Measurements from ENCODE around the gene GLRA3.

Gene GLRA3

GRCh38 chr4:174871407-174871806, 42.4 kb upstream of the GLRA3 start:
- no peak for ATAC-seq
- TF ChIP-seq CSDC2 (CRISPR knock-in tag; IDR thresholded peaks at IDR 0.05) (no peak), SNAI2 (CRISPR knock-in tag; IDR thresholded peaks at IDR 0.05) (no peak)

- no peak for ATAC-seq
- TF ChIP-seq SNAI2 (CRISPR knock-in tag; IDR thresholded peaks at IDR 0.05): no peak
Observed at GRCh38 chr4:174870311-174870710, 41.3 kb upstream of the GLRA3 start.

DNA sequence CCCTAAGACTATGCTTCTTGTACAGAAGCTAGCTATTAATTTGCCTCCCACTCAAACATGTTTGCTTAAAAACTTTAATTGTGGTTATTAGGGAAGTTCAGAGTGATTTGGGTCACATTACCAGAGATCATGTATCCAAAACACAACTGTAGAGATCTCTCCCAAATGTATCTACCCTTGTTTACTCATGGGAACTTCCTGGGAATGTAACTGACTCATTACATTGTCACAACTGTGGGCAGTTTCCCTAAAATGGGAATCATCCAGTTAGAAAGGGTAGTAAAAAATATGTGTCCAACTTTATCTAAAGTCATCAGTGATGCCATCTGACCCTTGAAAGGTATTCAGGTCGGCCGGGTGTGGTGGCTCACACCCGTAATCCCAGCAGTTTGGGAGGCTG, 40.3 kb upstream of the GLRA3 start:
- no peak for TF ChIP-seq TCF4 (CRISPR knock-in tag; IDR thresholded peaks at IDR 0.05; ENCODE audit: borderline replicate concordance)
- TF ChIP-seq, protein P1, sequence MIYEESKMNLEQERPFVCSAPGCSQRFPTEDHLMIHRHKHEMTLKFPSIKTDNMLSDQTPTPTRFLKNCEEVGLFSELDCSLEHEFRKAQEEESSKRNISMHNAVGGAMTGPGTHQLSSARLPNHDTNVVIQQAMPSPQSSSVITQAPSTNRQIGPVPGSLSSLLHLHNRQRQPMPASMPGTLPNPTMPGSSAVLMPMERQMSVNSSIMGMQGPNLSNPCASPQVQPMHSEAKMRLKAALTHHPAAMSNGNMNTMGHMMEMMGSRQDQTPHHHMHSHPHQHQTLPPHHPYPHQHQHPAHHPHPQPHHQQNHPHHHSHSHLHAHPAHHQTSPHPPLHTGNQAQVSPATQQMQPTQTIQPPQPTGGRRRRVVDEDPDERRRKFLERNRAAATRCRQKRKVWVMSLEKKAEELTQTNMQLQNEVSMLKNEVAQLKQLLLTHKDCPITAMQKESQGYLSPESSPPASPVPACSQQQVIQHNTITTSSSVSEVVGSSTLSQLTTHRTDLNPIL (CRISPR knock-in tag; IDR thresholded peaks at IDR 0.05; ENCODE audit: low read depth): no peak
- ATAC-seq: no peak

GRCh38 chr4:174867903-174868302, 38.9 kb upstream of the GLRA3 start:
- no peak for ATAC-seq
- TF ChIP-seq ARNTL (CRISPR knock-in tag; IDR thresholded peaks at IDR 0.05; ENCODE audit: borderline replicate concordance, low read depth) (no peak), RARB (CRISPR knock-in tag; IDR thresholded peaks at IDR 0.05) (no peak)

DNA sequence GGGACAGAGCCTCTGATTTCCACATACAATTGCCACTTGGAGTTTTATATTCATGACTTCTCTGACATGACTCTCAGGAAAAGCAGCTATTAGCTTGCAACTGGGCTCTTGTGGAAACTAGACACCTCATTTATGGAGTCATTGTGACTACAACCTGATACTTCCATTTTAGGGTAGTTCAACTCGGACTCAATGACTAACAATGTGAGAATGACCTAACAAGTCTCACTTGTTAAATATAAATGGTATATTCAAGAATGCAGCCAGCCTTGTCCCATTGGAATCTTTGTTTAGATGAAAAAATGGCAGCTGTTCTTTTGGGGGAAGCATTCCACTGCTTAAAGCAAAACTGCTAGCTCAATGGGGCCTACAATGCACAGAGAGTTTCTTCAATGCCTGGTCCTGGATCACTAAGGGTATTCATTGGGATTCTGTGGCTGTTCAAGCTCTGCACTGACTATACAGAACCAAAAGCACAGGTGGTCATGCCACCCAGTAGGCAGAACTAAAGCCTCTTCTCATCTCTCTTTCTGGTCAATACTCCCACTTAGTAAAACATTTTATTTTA, 36.5 kb upstream of the GLRA3 start:
- no peak for TF ChIP-seq ZNF8 (CRISPR knock-in tag; IDR thresholded peaks at IDR 0.05)
- no peak for TF ChIP-seq SNAI2 (CRISPR knock-in tag; IDR thresholded peaks at IDR 0.05)
- TF ChIP-seq OSR1 (CRISPR knock-in tag; IDR thresholded peaks at IDR 0.05): no peak
- TF ChIP-seq ZC3H10 (CRISPR knock-in tag; IDR thresholded peaks at IDR 0.05): no peak
- ATAC-seq: no peak

- ATAC-seq: no peak
- TF ChIP-seq, protein P1 (CRISPR knock-in tag; IDR thresholded peaks at IDR 0.05; ENCODE audit: low read depth): no peak
- TF ChIP-seq ARNTL (CRISPR knock-in tag; IDR thresholded peaks at IDR 0.05; ENCODE audit: borderline replicate concordance, low read depth): no peak
- TF ChIP-seq ISL1 (CRISPR knock-in tag; IDR thresholded peaks at IDR 0.05): no peak
- no peak for TF ChIP-seq ZNF70 (CRISPR knock-in tag; IDR thresholded peaks at IDR 0.05)
- TF ChIP-seq GLIS3 (CRISPR knock-in tag; IDR thresholded peaks at IDR 0.05): no peak
- TF ChIP-seq, protein P2, sequence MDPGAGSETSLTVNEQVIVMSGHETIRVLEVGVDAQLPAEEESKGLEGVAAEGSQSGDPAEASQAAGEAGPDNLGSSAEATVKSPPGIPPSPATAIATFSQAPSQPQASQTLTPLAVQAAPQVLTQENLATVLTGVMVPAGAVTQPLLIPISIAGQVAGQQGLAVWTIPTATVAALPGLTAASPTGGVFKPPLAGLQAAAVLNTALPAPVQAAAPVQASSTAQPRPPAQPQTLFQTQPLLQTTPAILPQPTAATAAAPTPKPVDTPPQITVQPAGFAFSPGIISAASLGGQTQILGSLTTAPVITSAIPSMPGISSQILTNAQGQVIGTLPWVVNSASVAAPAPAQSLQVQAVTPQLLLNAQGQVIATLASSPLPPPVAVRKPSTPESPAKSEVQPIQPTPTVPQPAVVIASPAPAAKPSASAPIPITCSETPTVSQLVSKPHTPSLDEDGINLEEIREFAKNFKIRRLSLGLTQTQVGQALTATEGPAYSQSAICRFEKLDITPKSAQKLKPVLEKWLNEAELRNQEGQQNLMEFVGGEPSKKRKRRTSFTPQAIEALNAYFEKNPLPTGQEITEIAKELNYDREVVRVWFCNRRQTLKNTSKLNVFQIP (CRISPR knock-in tag; IDR thresholded peaks at IDR 0.05; ENCODE audit: borderline replicate concordance, low read depth): no peak
- no peak for TF ChIP-seq ESRRG (CRISPR knock-in tag; IDR thresholded peaks at IDR 0.05)
Observed at GRCh38 chr4:174864031-174864430, 35.0 kb upstream of the GLRA3 start.

GRCh38 chr4:174860588-174860987, 31.5 kb upstream of the GLRA3 start:
- TF ChIP-seq CSDC2 (CRISPR knock-in tag; IDR thresholded peaks at IDR 0.05) (no peak), ZNF70 (CRISPR knock-in tag; IDR thresholded peaks at IDR 0.05) (no peak), ESRRG (CRISPR knock-in tag; IDR thresholded peaks at IDR 0.05) (no peak), ISL1 (CRISPR knock-in tag; IDR thresholded peaks at IDR 0.05) (no peak), TOX (CRISPR knock-in tag; IDR thresholded peaks at IDR 0.05; ENCODE audit: borderline replicate concordance) (no peak), BACH2 (CRISPR knock-in tag; IDR thresholded peaks at IDR 0.05; ENCODE audit: borderline replicate concordance) (no peak), ARNTL (CRISPR knock-in tag; IDR thresholded peaks at IDR 0.05; ENCODE audit: borderline replicate concordance, low read depth) (no peak), TCF4 (CRISPR knock-in tag; IDR thresholded peaks at IDR 0.05; ENCODE audit: borderline replicate concordance) (no peak), SNAI2 (CRISPR knock-in tag; IDR thresholded peaks at IDR 0.05) (no peak), ZNF565 (CRISPR knock-in tag; conservative IDR thresholded peaks at IDR 0.05; ENCODE audit: low read depth) (no peak)
- TF ChIP-seq, protein P3, sequence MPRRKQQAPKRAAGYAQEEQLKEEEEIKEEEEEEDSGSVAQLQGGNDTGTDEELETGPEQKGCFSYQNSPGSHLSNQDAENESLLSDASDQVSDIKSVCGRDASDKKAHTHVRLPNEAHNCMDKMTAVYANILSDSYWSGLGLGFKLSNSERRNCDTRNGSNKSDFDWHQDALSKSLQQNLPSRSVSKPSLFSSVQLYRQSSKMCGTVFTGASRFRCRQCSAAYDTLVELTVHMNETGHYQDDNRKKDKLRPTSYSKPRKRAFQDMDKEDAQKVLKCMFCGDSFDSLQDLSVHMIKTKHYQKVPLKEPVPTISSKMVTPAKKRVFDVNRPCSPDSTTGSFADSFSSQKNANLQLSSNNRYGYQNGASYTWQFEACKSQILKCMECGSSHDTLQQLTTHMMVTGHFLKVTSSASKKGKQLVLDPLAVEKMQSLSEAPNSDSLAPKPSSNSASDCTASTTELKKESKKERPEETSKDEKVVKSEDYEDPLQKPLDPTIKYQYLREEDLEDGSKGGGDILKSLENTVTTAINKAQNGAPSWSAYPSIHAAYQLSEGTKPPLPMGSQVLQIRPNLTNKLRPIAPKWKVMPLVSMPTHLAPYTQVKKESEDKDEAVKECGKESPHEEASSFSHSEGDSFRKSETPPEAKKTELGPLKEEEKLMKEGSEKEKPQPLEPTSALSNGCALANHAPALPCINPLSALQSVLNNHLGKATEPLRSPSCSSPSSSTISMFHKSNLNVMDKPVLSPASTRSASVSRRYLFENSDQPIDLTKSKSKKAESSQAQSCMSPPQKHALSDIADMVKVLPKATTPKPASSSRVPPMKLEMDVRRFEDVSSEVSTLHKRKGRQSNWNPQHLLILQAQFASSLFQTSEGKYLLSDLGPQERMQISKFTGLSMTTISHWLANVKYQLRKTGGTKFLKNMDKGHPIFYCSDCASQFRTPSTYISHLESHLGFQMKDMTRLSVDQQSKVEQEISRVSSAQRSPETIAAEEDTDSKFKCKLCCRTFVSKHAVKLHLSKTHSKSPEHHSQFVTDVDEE (CRISPR knock-in tag; IDR thresholded peaks at IDR 0.05): no peak
- no peak for ATAC-seq

Data from SK-N-SH treated with all-trans-retinoic acid at 6 μM for 48 hours (cell line).